Nephron progenitor cell (in vitro differentiated cells): ENCODE data around the gene PIGBOS1.

Experiments
- DNase-seq: peaks from one replicate; pipeline ENCODE4 v3.0.0; 2021
- H3K27ac Mint-ChIP-seq: 2 replicates; pipeline ENCODE4 v1.8.0; 2021; ENCODE audit warnings: mild to moderate bottlenecking, moderate library complexity, mixed read lengths
- H3K27me3 Mint-ChIP-seq: 2 replicates; pipeline ENCODE4 v1.8.0; 2021; ENCODE audit warnings: mild to moderate bottlenecking, low read depth, mixed read lengths; ENCODE audit not compliant: poor library complexity
- H3K36me3 Mint-ChIP-seq: 2 replicates; pipeline ENCODE4 v1.8.0; 2021; ENCODE audit warnings: low read depth, mixed read lengths
- H3K4me1 Mint-ChIP-seq: 2 replicates; pipeline ENCODE4 v1.8.0; 2021; ENCODE audit warnings: mixed read lengths
- H3K4me3 Mint-ChIP-seq: 2 replicates; pipeline ENCODE4 v1.8.0; 2021; ENCODE audit warnings: mild to moderate bottlenecking, moderate library complexity, mixed read lengths
- H3K9me3 Mint-ChIP-seq: 2 replicates; pipeline ENCODE4 v1.8.0; 2021; ENCODE audit warnings: mild to moderate bottlenecking, moderate library complexity, mixed read lengths
- TF ChIP-seq, protein P1 (sequence below): fragments of 200-600 bp; sonication (generic); IDR thresholded peaks from 2 replicates; pipeline ENCODE4 v1.5.0; 2021; ENCODE audit warnings: antibody characterized with exemption

PIGBOS1 gene

DNA sequence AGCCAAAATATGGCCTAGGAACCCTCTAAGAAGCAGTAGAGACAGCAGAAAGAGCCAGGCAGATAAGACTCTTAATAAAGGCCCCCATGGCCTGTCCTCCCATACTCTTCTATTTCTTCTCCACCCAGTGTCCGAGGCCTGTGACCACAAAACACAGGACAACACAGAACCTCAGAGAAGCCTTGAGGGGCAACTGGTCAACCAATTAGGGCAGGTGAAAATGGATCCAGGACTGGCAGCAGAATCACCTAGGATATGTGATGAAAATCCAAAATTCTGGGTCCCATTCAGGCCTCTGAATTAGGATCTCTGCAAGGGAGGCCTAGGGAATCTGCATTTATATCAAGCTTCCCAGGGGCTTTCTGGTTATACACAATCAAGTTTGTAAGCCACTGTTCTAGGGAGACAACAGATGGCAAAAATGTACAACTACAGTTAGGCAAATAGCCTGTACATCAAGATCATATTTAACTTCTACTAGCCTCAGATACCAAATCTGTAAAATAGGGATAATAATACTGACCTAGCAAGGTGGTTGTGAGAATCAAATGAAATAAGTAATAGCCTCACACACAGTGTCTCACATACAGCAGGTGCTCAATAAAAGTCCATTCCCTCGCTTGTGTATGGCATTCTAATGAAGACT, 39.7 kb downstream of the PIGBOS1 start:
- peaks cover under 1% of the 10 kb centered on the region for H3K9me3 Mint-ChIP-seq
- TF ChIP-seq, protein P1, sequence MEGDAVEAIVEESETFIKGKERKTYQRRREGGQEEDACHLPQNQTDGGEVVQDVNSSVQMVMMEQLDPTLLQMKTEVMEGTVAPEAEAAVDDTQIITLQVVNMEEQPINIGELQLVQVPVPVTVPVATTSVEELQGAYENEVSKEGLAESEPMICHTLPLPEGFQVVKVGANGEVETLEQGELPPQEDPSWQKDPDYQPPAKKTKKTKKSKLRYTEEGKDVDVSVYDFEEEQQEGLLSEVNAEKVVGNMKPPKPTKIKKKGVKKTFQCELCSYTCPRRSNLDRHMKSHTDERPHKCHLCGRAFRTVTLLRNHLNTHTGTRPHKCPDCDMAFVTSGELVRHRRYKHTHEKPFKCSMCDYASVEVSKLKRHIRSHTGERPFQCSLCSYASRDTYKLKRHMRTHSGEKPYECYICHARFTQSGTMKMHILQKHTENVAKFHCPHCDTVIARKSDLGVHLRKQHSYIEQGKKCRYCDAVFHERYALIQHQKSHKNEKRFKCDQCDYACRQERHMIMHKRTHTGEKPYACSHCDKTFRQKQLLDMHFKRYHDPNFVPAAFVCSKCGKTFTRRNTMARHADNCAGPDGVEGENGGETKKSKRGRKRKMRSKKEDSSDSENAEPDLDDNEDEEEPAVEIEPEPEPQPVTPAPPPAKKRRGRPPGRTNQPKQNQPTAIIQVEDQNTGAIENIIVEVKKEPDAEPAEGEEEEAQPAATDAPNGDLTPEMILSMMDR: no peak
- H3K27ac Mint-ChIP-seq: no peak overlapping the region
- no peak for DNase-seq
- H3K4me3 Mint-ChIP-seq: no peak overlapping the region
- peaks cover 2% of the 10 kb centered on the region for H3K36me3 Mint-ChIP-seq
- peaks cover 9% of the 10 kb centered on the region for H3K27me3 Mint-ChIP-seq
- peaks cover 26% of the 10 kb centered on the region for H3K4me1 Mint-ChIP-seq

DNA sequence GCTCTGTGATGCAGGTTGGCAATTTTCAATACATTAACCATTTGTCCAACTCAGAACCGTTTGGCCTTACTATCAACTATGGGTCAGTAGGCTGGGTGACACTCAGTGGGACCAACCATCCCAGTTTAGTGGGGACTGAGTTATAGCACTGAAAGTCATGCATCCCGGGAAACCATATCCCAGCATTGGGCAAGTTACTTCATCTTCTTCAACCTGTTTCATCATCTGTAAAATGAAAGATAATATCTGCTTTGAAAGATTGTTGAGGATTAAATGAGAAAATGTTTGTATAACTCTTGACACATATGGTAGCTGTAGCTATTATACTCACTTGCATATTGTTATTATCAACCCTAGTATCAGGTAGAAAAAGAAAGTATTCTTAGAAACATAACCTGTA, 41.2 kb downstream of the PIGBOS1 start:
- no peak overlapping the region for H3K4me3 Mint-ChIP-seq
- TF ChIP-seq, protein P1: no peak
- H3K9me3 Mint-ChIP-seq: peaks cover 11% of the 10 kb centered on the region
- H3K36me3 Mint-ChIP-seq: peaks cover 11% of the 10 kb centered on the region
- DNase-seq: no peak
- peaks cover 9% of the 10 kb centered on the region for H3K27me3 Mint-ChIP-seq
- peaks cover 24% of the 10 kb centered on the region for H3K4me1 Mint-ChIP-seq
- peak overlapping the region; percentile 92 for H3K27ac Mint-ChIP-seq

DNA sequence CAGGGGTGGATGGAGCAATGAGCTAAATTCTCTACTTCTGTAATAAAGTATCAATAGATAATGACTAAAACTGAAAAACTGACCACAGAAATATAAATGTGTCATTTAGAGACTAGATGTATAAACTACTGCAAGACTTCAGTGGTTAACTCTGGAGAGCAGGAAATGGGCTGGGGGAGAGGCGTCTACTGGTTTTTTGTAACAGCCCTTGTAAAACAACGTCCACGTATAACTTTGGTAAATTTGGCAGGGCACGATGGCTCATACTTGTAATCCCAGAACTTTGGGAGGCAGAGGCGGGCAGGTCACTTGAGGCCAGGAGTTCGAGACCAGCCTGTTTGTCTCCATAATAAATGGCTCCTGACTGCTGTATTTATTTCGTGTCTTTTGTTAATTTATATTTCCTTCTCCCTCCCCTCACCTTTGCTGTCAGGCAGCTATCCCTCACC, 41.8 kb downstream of the PIGBOS1 start:
- Mint-ChIP-seq H3K4me3 (no peak overlapping the region), H3K27me3 (peaks cover 9% of the 10 kb centered on the region), H3K4me1 (peaks cover 19% of the 10 kb centered on the region), H3K36me3 (peaks cover 14% of the 10 kb centered on the region), H3K9me3 (peaks cover 15% of the 10 kb centered on the region), H3K27ac (peak overlapping the region; percentile 92)
- TF ChIP-seq, protein P1: no peak
- no peak for DNase-seq

DNA sequence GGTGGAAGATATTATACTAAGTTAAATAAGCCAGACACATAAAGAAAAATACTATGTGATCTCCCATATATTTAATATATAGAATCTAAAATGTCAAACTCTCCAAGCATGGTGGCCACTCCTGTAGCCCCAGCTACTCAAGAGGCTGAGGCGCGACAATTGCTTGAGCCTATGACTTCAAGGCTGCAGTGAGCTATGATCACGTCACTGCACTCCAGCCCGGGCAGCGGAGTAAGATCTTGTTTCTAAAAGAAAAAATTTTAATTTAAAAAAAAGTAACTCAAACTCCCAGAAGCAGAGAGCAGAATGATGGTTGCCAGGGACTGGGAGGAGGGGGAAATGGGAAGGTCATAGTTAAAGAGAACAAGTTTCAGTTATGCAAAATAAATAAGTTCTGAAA, 42.6 kb downstream of the PIGBOS1 start:
- H3K9me3 Mint-ChIP-seq: peaks cover 15% of the 10 kb centered on the region
- TF ChIP-seq, protein P1: no peak
- no peak overlapping the region for H3K27ac Mint-ChIP-seq
- DNase-seq: no peak
- peaks cover 15% of the 10 kb centered on the region for H3K4me1 Mint-ChIP-seq
- H3K36me3 Mint-ChIP-seq: peaks cover 14% of the 10 kb centered on the region
- peaks cover 7% of the 10 kb centered on the region for H3K27me3 Mint-ChIP-seq
- H3K4me3 Mint-ChIP-seq: no peak overlapping the region

DNA sequence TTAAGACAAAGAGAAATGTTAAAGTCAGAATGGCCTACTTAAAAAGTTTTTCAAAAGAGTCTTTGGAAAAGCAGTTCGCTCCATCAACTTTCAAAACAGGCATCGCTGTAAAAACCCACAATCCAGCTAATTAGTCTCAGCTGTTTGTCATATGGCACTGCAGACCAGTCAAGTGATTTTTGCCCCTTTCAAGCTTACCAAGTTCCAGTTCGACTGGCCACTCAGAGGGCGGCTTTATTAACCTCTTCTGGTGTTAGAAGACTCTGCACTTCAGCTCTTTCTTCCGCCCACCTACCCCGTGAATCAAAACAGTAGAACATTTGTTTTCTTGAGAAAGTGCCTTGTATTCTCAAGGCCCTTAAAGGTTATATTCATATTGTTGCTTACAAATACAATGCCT, 48.6 kb downstream of the PIGBOS1 start:
- DNase-seq: no peak
- peaks cover 14% of the 10 kb centered on the region for H3K36me3 Mint-ChIP-seq
- peaks cover 50% of the 10 kb centered on the region for H3K4me1 Mint-ChIP-seq
- TF ChIP-seq, protein P1: no peak
- H3K27ac Mint-ChIP-seq: peak overlapping the region; percentile 90
- H3K4me3 Mint-ChIP-seq: no peak overlapping the region
- peaks cover 4% of the 10 kb centered on the region for H3K27me3 Mint-ChIP-seq
- peaks cover 15% of the 10 kb centered on the region for H3K9me3 Mint-ChIP-seq

DNA sequence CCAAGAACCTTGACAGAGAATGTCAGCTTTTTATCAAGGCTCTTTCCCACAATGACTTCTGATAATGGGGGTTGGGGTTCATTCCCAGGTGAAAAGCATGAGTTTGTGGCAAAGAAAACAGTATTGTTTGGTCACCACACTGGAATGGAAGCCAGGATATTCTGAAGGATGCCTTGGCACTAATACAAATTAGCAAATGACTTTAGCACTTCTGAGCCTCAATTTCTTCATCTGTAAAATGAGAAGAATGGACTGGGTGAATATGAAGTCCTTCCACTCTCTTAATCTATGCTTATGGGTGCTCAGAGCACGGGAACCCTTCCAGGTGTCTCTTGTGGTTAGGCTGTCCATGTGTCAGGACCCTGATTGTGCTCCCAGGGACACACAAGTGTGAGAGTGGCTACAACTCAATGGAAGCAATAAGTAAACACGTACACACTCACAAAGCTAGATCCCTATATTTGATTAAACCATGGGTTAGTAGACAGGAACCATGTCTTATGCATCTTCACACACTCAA, 50.7 kb downstream of the PIGBOS1 start:
- Mint-ChIP-seq H3K9me3 (peaks cover 6% of the 10 kb centered on the region), H3K27ac (no peak overlapping the region), H3K36me3 (peaks cover 6% of the 10 kb centered on the region), H3K4me3 (no peak overlapping the region), H3K27me3 (no peaks in the 10 kb centered on the region), H3K4me1 (peaks cover 50% of the 10 kb centered on the region)
- no peak for DNase-seq
- TF ChIP-seq, protein P1: no peak
